Body of pancreas (tissue), 4 donors: ENCODE results near the gene CCDC50. TPM values are rescaled to one million over a fixed set of nuclear protein-coding genes. Genes with fewer than 3 reads are reported as not detected.

ENCODE experiments used
- ATAC-seq: fragments of 150-250 bp; one replicate; pipeline ENCODE4 v1.9.1; 2016
- DNase-seq, 4 donors: peaks; one replicate each; pipeline ENCODE4 v3.0.0-alpha.2; 2019
- H3K27ac ChIP-seq, 4 donors: fragments of 200-600 bp; sonication (generic); 1 replicate in 3 of 4; 2 replicates in 1 of 4; pipeline versions ENCODE4 v1.5.1 to v1.6.1; 2016 to 2019; ENCODE audit warnings: mild to moderate bottlenecking in 1 of 4, mixed read lengths in 1 of 4, moderate library complexity in 1 of 4
- H3K27me3 ChIP-seq, 2 donors: fragments of 200-600 bp; sonication (generic); one replicate each; pipeline ENCODE4 v1.6.0; 2016; ENCODE audit warnings: mild to moderate bottlenecking in 1 of 2
- H3K36me3 ChIP-seq, 2 donors: fragments of 200-600 bp; sonication (generic); replicated peaks in 1 of 2; 2 replicates each; pipeline ENCODE4 v1.5.1; 2016; ENCODE audit warnings: low read depth in 2 of 2; ENCODE audit not compliant: insufficient read depth in 1 of 2
- H3K4me1 ChIP-seq: fragments of 200-600 bp; sonication (generic); one replicate; pipeline ENCODE4 v1.6.0; 2016
- H3K4me3 ChIP-seq, 2 donors: fragments of 200-600 bp; sonication (generic); 1 replicate in 1 of 2; 2 replicates in 1 of 2; pipeline ENCODE4 v1.5.1; 2016 to 2019
- H3K9me3 ChIP-seq, 3 donors: fragments of 200-600 bp; sonication (generic); 1 replicate in 2 of 3; 2 replicates in 1 of 3; pipeline ENCODE4 v1.5.1; 2016
- CTCF ChIP-seq, 7 experiments: fragments of 450-650 bp in 4 of 7; fragments of 200-600 bp in 3 of 7; sonication (generic) in 3 of 7; IDR thresholded peaks; one replicate each; pipeline ENCODE4 v1.5.1; 2016 to 2019; ENCODE audit warnings: antibody characterized with exemption in 7 of 7
- POLR2A ChIP-seq, 3 donors: fragments of 450-650 bp; IDR thresholded peaks; one replicate each; pipeline ENCODE4 v1.6.1; 2016; ENCODE audit warnings: antibody characterized with exemption in 3 of 3, mild to moderate bottlenecking in 2 of 3
- WGBS, 2 donors: methylation state at CpG; one replicate each; pipeline ENCODE4 v1.1.5; 2017; 5-methylcytosine and 5-hydroxymethylcytosine counted together
- intact Hi-C: fragments of 100-400 bp; cut with DNase I; formaldehyde crosslinking; loops from one replicate; pipeline ENCODE4 v1.15.1; 2023
- total RNA-seq, 2 donors: library from RNA; depleted of rRNA; stranded (reverse); fragments of >200 nt; gene quantifications; one replicate each; pipeline ENCODE4 v1.1.0, GENCODE V29; 2016

Gene CCDC50
- total RNA-seq, 2 donors from 2014 or later = 51.1 to 89.3 TPM

- WGBS, 2 donors = 69 to 90% methylated on average over 3 of the region's 3 CpGs
- intact Hi-C loops = no loop called here
Observed at GRCh38 chr3:191399918-191400317, 70.7 kb downstream of the CCDC50 start.

GRCh38 chr3:191401775-191402357 lies 72.7 kb downstream of the CCDC50 start:
- no peak overlapping the region for H3K27ac ChIP-seq
- H3K4me1 ChIP-seq = no peaks in the 10 kb centered on the region
- WGBS, 2 donors = 81 to 82% methylated on average over 12 of the region's 12 CpGs
- no peak for TF ChIP-seq POLR2A (IDR thresholded peaks at IDR 0.05)
- no peak for TF ChIP-seq CTCF (IDR thresholded peaks at IDR 0.05)
- ATAC-seq (no peak), DNase-seq (no peak)
- no peak overlapping the region for H3K4me3 ChIP-seq
- intact Hi-C loops = no loop called here
- no peaks in the 10 kb centered on the region for H3K36me3 ChIP-seq
- no peaks in the 10 kb centered on the region for H3K27me3 ChIP-seq
- no peaks in the 10 kb centered on the region for H3K9me3 ChIP-seq

More at GRCh38 chr3:191399918-191400317, 70.7 kb downstream of the CCDC50 start:
- no peaks in the 10 kb centered on the region for H3K27me3 ChIP-seq
- DNase-seq = no peak
- TF ChIP-seq POLR2A (IDR thresholded peaks at IDR 0.05) (no peak), CTCF (IDR thresholded peaks at IDR 0.05) (no peak)
- H3K36me3 ChIP-seq = no peaks in the 10 kb centered on the region
- no peak for ATAC-seq
- H3K27ac ChIP-seq = no peak overlapping the region
- no peaks in the 10 kb centered on the region for H3K4me1 ChIP-seq
- H3K9me3 ChIP-seq = no peaks in the 10 kb centered on the region
- no peak overlapping the region for H3K4me3 ChIP-seq

- 78 to 90% methylated on average over 3 of the region's 3 CpGs for WGBS, 2 donors
- no peak for DNase-seq
- no peak overlapping the region for H3K4me3 ChIP-seq
- no peaks in the 10 kb centered on the region for H3K4me1 ChIP-seq
- peaks cover 0 to 14% (median 0%) of the 10 kb centered on the region in 3 donors for H3K9me3 ChIP-seq
- ATAC-seq = no peak
- intact Hi-C loops = no loop called here
- no peak for TF ChIP-seq POLR2A (IDR thresholded peaks at IDR 0.05)
- no peak for TF ChIP-seq CTCF (IDR thresholded peaks at IDR 0.05)
- H3K27me3 ChIP-seq = no peaks in the 10 kb centered on the region
- no peak overlapping the region for H3K27ac ChIP-seq
- H3K36me3 ChIP-seq = no peaks in the 10 kb centered on the region
Observed at GRCh38 chr3:191409791-191410359, 80.7 kb downstream of the CCDC50 start.

GRCh38 chr3:191412759-191413158 lies 83.6 kb downstream of the CCDC50 start:
- H3K27me3 ChIP-seq = no peaks in the 10 kb centered on the region
- H3K27ac ChIP-seq = no peak overlapping the region
- TF ChIP-seq CTCF (IDR thresholded peaks at IDR 0.05) (no peak), POLR2A (IDR thresholded peaks at IDR 0.05) (no peak)
- no peaks in the 10 kb centered on the region for H3K36me3 ChIP-seq
- no peak overlapping the region for H3K4me3 ChIP-seq
- H3K9me3 ChIP-seq = peaks cover 0 to 14% (median 0%) of the 10 kb centered on the region in 3 donors
- ATAC-seq (no peak), DNase-seq (no peak)
- 85 to 91% methylated on average over 1 of the region's 1 CpG for WGBS, 2 donors
- no peaks in the 10 kb centered on the region for H3K4me1 ChIP-seq
- intact Hi-C loops = no loop called here

GRCh38 chr3:191414286-191414685 lies 85.1 kb downstream of the CCDC50 start:
- WGBS, 2 donors = 7 to 10% methylated on average over 2 of the region's 2 CpGs
- no peak overlapping the region for H3K27ac ChIP-seq

More at GRCh38 chr3:191414286-191414685, 85.1 kb downstream of the CCDC50 start:
- H3K27me3 ChIP-seq = no peaks in the 10 kb centered on the region
- no peaks in the 10 kb centered on the region for H3K36me3 ChIP-seq
- TF ChIP-seq POLR2A (IDR thresholded peaks at IDR 0.05) = no peak
- no peak for TF ChIP-seq CTCF (IDR thresholded peaks at IDR 0.05)
- ATAC-seq (no peak), DNase-seq (no peak)
- peaks cover 0 to 13% (median 0%) of the 10 kb centered on the region in 3 donors for H3K9me3 ChIP-seq
- no peaks in the 10 kb centered on the region for H3K4me1 ChIP-seq
- intact Hi-C loops = no loop called here
- H3K4me3 ChIP-seq = no peak overlapping the region
